HTERT RPE-1 (cell line): ENCODE results near the gene GBP7.
"Not testable (repeated sequence)": the region's sequence is repeated elsewhere in the genome, so short reads cannot be mapped to it uniquely, and the experiment has no call there.

ENCODE experiments used
- in situ Hi-C: fragments of 300-500 bp; cut with MboI; formaldehyde crosslinking; loops from 4 replicates; pipeline ENCODE4 v1.14.3; 2020; ENCODE audit warnings: low sequenced_read_pairs

The GBP7 gene, protein sequence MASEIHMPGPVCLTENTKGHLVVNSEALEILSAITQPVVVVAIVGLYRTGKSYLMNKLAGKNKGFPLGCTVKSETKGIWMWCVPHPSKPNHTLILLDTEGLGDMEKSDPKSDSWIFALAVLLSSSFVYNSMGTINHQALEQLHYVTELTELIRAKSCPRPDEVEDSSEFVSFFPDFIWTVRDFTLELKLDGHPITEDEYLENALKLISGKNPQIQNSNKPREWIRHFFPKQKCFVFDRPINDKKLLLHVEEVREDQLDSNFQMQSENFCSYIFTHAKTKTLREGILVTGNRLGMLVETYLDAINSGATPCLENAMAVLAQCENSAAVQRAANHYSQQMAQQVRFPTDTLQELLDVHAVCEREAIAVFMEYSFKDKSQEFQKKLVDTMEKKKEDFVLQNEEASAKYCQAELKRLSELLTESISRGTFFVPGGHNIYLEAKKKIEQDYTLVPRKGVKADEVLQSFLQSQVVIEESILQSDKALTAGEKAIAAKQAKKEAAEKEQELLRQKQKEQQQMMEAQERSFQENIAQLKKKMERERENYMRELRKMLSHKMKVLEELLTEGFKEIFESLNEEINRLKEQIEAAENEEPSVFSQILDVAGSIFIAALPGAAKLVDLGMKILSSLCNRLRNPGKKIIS

DNA sequence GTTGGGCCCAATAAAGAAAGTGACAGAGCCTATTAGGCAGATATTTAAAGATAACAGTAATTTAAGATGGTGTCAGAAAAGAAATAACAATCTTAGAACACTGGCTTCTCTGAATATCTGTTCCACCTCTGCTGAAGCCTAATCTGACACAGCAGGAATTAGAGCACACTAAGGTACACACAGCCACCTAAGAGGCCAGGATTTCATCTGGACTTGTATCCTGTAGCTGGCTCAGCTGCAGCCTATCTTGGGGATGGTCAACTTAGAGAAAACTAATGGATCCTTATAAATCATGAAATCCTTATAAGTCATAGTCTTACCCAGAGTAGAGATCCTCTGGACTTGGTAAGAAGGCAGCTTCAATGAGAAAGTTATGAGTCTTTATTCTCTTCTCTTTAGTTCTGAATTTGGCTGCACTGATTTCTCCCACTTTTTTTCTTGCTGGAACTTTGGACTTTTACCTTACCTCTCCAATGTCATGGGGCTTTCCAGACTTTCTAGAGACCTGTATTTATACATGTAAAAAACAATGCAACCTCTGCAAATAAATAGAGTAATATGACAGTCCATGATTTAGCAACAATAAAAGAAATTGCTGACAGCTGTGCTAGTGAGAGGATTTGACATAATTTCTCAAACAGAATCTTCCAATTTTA is at the start of gene GBP7:
Gene GBP7, minus strand, starts transcription at position 403 of the 656 bp plus-strand sequence. CDS start 4,068 bp downstream, outside the sequence.
- in situ Hi-C loops = no loop called here

DNA sequence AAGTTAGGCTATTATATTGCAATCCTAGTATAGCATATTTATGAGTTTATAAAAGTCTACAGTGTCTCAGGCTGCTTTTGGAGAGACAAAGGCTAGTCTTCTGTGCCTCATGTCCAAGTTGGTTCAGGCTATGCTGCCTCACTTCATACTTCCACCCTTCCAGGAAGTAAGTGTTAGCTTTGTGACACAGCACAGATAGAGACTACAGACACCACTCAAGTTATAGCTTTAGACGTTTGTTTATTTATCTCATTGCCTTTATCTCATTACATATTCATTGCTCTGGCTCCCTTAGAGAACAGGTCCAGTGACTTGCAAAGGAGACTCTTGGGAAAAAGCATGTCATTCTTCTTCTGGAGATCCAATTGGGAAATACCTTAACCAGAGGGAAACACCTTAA is 45.5 kb upstream of the GBP7 start:
- in situ Hi-C loops = no loop called here

DNA sequence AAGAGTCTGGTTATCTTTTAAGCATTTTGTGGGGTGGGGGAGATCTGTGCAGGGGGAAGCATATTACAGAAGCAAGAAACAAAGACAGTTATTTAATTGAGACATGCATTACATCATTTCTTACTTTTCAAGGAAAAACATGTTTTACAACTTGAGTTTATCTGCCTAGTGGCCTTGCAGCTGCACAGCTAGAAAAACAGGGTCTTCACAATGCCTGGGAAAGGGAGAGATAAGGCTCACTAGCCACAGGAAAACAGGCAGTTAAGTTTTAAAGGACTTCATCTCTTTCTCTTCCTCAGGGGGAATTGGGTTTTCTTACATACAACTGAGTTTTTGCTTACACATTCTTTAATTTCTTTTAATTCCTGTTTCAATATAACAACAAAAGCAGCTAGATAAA is 44.0 kb upstream of the GBP7 start:
- in situ Hi-C loops = not testable (repeated sequence)

DNA sequence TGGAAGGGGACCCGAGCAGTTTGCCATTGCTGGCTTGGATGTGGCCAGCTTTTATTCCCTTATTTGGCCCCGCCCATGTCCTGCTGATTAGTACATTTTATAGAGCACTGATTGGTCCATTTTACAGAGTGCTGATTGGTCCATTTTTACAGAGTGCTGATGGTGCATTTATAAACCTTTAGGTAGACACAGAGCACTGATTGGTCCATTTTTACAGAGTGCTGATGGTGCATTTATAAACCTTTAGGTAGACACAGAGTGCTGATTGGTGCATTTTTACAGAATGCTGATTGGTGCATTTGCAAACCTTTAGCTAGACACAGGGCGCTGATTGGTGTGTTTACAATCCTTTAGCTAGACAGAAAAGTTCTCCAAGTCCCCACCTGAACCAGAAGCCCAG is 43.1 kb upstream of the GBP7 start:
- in situ Hi-C loops = not testable (repeated sequence)

DNA sequence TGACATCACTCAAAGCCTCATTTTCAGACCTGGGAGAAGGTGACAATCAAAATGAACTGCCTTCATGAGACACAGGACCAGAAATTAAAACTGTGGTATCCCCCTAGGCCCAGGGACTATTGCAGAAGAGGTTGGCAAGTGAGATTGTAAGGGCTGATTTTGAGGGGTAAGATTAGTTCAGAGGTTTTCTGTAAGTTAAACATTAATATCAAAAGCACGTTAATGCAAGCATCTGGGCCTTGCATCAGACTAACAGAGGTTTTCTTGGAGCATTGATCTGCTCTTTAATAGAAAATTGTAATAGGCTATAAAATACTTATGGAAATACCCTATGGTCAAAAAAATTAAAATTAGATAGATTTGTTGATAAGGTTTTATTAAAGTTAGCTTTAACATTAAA is 37.5 kb upstream of the GBP7 start:
- in situ Hi-C loops = no loop called here

DNA sequence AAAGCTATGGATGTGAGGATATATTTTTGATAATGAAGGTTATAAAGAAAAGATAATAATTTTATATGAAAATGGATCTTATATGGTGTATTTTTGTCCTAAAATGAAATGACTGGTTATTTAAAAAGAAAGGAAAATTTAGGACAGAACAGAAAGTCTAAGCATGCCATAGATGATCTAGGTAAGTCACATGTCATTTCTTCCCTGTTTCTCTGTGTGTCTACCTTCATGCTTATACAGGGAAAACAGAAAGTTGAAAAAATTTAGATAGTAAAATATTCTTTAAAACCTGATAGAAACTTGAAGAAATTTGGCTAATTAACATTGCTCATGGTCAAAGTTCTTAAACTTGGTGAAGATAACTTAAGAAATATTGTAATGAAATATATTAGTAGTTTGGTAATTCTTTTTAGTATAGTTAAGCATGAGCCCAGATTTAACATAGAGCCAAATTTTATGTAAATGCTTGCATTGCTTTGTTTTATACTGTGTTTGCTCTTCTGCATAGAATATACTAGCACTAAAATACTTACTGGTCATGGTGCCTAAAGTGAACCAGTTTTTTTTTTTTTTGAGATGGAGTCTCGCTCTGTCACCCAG is 35.3 kb upstream of the GBP7 start:
- in situ Hi-C loops = no loop called here

DNA sequence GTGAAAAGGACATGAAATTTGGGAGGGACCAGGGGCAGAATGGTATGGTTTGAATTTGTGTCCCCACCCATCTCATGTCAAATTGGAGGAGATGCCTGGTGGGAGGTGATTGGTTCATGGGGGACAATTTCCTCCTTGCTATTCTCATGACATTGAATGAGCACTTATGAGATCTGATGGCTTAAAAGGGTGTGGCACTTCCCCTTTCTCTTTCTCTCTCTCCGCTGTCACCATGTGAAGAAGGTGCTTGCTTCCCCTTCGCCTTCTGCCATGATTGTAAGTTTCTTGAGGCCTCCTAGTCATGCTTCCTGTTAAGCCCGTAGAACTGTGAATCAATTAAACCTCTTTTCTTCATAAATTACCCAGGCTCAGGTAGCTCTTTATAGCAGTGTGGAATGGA is 30.6 kb upstream of the GBP7 start:
- in situ Hi-C loops = no loop called here

DNA sequence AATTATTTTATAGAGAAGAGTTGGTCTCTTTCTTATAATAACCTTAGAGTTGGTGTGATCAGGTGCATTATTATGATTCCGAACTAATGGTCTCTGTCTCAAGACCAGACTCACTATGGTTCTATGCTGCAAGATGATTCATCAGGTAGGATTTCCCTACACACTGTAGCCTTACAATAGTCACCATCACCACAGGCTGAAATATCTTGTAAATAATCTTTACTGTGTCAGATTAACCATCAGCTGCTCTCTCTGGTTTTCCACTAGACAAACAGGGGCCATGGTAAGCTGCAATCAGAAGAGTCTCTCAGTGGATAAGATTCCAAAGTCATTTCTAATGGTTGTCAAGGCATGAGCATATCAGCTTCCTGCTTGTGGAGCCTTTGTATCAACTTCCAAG is 27.4 kb upstream of the GBP7 start:
- in situ Hi-C loops = no loop called here

DNA sequence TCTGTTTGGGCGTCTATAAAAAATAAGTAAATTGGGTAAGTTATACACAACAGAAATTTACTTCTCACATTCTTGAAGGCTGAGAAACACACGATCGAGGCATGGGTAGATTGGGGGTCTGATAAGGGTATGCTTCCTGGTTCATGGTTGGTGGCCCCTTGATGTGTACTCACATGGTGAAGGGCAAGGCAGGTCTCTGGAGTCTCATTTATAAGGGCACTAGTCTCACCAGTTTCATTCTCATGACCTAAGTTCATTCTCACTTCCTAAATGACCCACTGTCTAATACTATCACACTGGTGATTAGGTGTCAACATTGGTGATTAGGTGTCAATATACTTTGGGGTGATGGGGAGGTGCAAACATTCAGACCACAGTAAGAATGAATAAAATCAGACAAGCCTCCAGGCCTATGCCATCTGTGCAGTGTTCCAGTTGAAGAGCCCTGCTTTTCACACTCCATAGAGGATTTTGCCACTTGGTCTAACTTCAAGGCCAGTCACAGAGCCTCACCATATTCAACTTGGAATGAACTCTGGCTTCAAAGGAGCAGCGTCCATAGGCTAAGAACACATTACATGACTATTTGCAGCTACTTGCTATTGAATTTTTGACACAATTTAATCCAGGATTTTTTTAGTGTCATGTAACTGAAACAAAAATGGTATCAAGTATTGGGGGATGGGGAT is 25.4 kb upstream of the GBP7 start:
- in situ Hi-C loops = no loop called here

DNA sequence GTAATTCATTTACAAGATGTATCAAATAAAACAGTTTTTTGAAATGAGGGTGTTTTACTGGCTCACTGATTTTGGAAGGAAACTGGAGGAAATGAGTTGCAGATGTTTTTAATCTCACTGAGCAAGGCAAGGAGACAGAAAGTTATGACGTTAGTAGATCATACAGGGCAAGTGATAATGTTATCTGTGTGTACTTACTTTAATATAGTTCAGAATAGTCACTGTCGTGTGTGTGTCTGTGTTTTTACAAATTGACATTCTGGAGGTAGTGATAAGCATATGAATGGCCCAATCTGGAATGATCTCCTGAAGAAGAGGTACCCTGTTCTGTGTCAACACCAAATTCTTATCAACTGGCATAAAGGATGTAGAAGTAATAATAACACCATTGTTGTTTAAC is 24.9 kb upstream of the GBP7 start:
- in situ Hi-C loops = no loop called here

DNA sequence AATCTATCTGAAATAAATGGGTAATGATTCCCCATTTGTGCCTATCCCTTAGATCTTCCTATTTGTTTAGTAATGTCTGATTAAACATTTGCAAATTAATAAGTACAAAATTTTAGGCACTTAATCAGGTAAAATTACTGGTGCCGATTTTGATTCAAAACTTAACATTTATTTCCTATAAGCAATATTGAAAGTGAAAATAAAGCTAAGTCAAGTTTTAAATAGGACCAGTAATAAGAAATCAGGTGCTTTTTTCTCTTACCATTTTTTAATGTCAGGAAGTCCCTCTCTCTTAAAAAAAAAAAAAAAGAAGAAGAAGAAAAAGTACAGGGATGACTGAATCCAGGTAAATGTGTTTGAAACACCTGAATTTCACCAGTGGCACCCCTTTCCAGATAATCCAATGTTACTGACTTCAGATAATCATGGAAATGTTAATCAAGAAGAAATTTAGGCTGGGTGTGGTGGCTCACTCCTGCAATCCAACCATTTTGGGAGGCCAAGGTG is 23.8 kb upstream of the GBP7 start:
- in situ Hi-C loops = no loop called here

DNA sequence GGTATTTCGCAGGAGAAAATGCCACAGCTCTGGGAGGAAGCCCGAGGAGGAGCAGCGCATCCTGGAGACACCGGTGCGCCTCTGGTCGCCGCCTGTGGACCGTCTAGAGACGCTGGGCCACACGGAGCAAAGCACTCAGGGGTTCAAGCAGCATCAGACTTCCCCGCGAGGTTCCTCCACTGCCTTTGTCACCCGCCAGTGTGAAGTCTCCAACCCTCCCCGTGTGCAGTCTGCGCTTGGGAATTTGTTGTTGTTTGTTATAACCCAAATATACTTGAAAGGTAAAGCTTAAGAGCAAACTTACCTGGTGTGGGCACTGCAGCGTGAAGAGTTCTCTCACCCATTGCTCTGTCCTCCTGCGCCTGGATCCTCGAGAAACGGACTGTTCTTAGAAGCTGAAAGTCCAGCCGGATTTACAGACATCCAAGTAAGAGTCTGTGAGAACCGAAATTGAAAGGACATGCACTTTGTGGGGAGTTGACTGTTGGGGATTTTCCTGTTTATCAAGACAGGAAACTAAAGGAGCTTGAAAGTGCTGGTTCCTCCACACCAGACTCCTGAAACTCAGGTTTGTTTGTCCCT is 22.8 kb upstream of the GBP7 start, which contains the start of gene GBP4:
Gene GBP4, minus strand, starts transcription at position 452 of the 582 bp plus-strand sequence. Its CDS starts 108 bp downstream, at position 344.
- in situ Hi-C loops = no loop called here

DNA sequence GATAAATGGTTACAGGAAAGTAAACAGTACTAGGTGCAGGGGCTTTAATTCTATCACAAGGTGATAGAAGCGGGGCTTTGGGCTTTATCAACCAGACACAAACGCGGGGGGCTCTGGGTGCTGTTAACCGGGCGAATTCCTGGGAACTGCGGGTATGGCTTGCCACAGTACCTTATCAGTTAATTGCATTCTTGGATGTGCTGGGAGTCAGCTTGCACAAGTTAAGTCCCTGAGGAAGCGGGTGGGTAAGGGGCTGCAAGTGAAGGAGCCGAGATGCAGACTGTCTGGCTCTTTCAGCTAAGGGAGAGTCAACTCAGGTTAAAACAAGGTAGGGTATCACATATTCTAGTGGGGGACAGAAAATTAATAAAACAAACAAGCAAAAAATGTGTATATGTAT is 22.3 kb upstream of the GBP7 start:
- in situ Hi-C loops = no loop called here

DNA sequence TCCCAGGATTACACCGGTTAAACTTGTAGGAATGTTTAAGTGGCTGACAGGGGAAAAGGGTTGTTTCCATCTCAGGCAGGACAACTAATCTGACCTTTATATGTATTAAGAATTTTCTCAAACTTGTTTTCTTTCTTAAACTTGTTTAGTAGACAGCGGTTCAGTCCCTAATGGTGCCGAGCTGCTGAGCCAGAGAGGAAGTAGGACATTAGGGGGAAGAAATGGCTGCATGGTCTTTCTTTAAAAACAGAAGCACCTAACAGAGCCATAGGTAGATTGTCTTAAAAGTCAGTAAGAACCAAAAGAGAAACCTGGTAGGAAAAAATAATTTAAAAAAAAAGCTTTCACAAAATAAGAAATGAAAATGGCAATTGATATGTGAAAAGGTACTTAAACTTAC is 19.7 kb upstream of the GBP7 start:
- in situ Hi-C loops = no loop called here

DNA sequence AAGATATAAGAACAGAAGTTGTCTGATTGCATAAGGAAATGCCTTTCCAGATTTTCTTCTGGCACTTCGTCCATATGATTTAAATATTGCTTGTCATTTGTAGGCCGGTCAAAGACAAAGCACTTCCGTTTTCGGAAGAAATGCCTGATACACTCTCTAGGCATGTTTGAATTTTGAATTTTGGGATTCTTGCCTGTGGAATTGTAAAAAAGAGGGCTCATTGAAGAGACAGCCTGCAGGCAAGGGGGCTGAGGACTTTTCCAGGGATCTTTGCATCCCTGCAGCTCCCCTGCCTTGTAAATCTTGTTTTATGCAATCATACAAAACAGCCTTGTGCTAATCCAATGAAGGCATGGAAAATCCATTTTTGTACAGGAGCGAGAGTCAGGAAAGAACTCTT is 15.5 kb upstream of the GBP7 start:
- in situ Hi-C loops = no loop called here

DNA sequence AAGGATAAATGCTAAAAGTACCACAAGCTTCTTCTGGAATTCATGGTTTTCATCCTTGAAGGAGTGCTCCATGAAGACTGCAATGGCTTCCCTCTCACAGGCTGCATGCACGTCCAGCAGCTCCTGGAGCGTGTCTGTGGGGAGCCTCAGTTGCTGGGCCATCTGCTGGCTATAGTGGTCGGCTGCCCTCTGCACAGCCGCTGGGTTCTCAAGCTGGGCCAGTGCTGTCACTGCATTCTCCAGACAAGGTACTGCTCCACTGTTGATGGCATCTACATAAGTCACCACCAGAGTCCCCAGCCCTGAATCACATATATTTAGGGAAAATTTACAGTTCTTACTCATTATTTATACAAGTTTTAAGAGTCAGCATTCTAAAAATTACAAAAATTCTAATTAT is 14.2 kb upstream of the GBP7 start:
- in situ Hi-C loops = no loop called here

DNA sequence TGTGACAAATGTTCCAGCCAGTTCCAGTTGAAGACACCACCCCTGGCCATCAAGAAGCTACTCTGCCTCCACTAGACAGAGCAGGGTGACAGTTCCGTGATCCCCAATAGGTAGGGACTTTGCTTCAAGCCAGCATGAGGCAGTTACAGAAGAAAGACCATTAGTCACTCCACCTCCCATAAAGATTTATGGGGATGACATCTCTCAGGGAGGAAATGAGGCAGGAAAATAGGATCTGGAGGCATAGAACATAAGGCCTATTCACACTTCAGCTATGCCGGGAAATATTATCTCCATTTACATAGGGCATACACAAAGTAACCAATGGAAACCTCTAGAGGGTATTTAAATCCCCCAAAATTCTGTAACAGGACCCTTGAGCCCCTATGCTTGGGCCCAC is 3.5 kb upstream of the GBP7 start:
- in situ Hi-C loops = no loop called here

DNA sequence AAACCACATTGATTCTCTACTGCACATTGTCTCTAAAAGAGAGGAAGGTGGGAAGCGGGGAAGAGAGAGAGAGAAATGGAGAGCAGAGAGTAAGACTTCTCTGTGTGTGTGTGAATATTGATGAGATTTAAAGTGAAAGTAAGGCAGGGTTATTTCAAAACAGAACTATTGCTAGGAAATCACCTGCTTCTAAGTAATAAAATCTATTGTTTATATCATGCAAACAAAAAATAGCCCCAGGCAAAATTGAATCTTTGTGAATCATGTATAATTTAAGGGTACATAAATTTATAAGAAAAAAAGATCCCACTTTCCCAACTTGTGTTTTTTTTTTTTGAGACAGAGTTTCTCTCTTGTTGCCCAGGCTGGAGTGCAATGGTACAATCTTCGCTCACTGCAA is 1.2 kb upstream of the GBP7 start:
- in situ Hi-C loops = no loop called here

DNA sequence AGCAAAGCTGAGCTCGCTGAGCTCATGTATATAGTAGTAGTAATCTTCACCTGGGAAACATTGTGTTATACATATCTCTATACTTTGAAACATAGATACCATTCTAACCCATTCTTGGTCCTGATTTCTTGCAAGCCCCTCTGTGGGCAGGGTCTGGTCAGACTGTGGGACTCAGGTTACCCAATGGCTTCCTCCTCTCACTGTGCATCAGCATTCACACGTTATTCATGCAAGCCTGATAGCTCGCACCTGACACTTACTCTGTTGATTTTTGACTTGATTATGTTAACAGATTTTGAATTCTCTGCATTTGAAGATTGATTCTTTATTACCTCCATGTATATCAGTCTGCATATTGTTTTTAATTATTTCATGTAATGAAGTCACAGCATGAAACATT is 1.3 kb downstream of the GBP7 start:
- in situ Hi-C loops = no loop called here

DNA sequence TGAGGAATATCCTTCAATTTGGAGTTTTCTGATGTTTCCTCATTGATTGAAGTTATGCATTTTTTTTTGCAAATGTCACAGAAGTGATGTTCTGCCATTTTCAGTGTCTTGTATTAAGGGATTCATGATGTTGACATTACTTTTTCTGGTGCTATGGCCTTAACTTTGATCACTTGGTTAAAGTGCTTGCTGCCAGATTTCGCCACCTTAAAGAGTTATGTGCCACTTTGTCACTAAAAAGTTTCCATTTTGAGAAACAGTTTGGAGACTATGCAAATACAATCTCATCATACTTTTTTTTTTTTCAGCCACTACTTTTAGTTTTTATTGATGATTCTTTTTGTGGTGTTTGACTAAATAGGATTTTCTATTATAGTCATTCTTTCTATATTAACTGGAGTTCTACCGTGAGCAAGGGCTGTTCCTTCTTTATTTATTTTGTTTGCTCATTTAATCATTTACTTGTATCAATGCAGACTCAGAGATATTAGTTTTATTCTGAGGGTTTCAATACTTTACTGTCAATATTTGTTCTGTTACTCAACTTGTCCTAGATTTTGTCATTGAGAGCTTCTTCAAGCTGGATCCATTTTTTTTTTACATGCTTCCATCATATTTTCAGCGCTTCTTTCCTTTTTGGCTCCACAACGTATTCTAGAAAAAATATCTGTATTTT is 3.2 kb downstream of the GBP7 start:
- in situ Hi-C loops = no loop called here
